Panc1 (cell line): ENCODE results near the gene NFKBIB. TPM values are rescaled to one million over a fixed set of nuclear protein-coding genes. Genes with fewer than 3 reads are reported as not detected.

Experiments used
- ATAC-seq: fragments of 200-7000 bp; cut with Tn5 transposase; 2 replicates; pipeline ENCODE4 v1.9.1; 2020; ENCODE audit warnings: mild to moderate bottlenecking, moderate library complexity
- BruUV-seq: library from RNA; stranded (reverse); fragments of 400-500 nt; replicated peaks from 2 replicates; lab custom pipeline; 2021; lab: Mats Ljungman, UMichigan
- CTCF ChIA-PET: fragments of 300-600 bp; sonication (Branson Sonifier 250); formaldehyde crosslinking; loops from one replicate; lab custom pipeline; 2022; ENCODE audit warnings: antibody characterized with exemption; lab: Charles Lee
- POLR2A ChIA-PET: fragments of 300-600 bp; sonication (Branson Sonifier 250); formaldehyde crosslinking; loops from one replicate; lab custom pipeline; 2022; ENCODE audit warnings: antibody characterized with exemption; lab: Charles Lee
- DNase-seq: peaks from one replicate; pipeline ENCODE4 v3.0.0-alpha.2; 2010; ENCODE audit warnings: low read depth, low spot score
- H3K27ac ChIP-seq: 2 replicates; pipeline ENCODE4 v1.5.1; 2011; ENCODE audit warnings: mild to moderate bottlenecking, low read length, inconsistent platforms
- H3K27me3 ChIP-seq: fragments of 200-500 bp; sonication (Bioruptor generic); 2 replicates; pipeline ENCODE4 v1.6.0; 2014; ENCODE audit warnings: low read length, inconsistent platforms; ENCODE audit not compliant: control insufficient read depth, insufficient read depth
- H3K36me3 ChIP-seq: fragments of 200-500 bp; sonication (Bioruptor generic); 2 replicates; pipeline ENCODE4 v1.5.1; 2014; ENCODE audit warnings: inconsistent platforms, mild to moderate bottlenecking, low read length, moderate library complexity; ENCODE audit not compliant: control insufficient read depth, insufficient read depth
- H3K4me1 ChIP-seq: 2 replicates; pipeline ENCODE4 v1.5.1; 2011; ENCODE audit warnings: inconsistent platforms, mild to moderate bottlenecking, low read length, moderate library complexity; ENCODE audit not compliant: control insufficient read depth, insufficient read depth
- H3K4me3 ChIP-seq, 2 experiments: 2 replicates each; pipeline ENCODE4 v1.5.1; 2011 to 2012; ENCODE audit warnings: low read depth in 2 of 2, low read length in 2 of 2, mild to moderate bottlenecking in 2 of 2, inconsistent platforms in 1 of 2, moderate library complexity in 1 of 2
- H3K9me3 ChIP-seq: fragments of 200-500 bp; sonication (Bioruptor generic); 2 replicates; pipeline ENCODE4 v1.5.1; 2014; ENCODE audit warnings: low read depth, mild to moderate bottlenecking, inconsistent platforms, low read length, moderate library complexity; ENCODE audit not compliant: control insufficient read depth, insufficient read depth
- CTCF ChIP-seq: fragments of 450-650 bp; IDR thresholded peaks from 2 replicates; pipeline ENCODE4 v1.5.1; 2017; ENCODE audit warnings: mild to moderate bottlenecking
- POLR2AphosphoS5 ChIP-seq: IDR thresholded peaks from 2 replicates; pipeline ENCODE4 v1.6.1; 2012; ENCODE audit warnings: mild to moderate bottlenecking, low read depth, low read length, moderate library complexity
- REST ChIP-seq, 2 experiments: IDR thresholded peaks; 2 replicates each; pipeline ENCODE4 v1.6.1; 2011 to 2012; ENCODE audit warnings: low read depth in 2 of 2, control low read depth in 1 of 2, low read length in 1 of 2, mild to moderate bottlenecking in 1 of 2, moderate library complexity in 1 of 2; ENCODE audit not compliant: insufficient read depth in 1 of 2
- SIN3A ChIP-seq: IDR thresholded peaks from 2 replicates; pipeline ENCODE4 v1.6.1; 2012; ENCODE audit warnings: low read depth, mild to moderate bottlenecking, low read length, moderate library complexity, borderline replicate concordance; ENCODE audit not compliant: insufficient read depth
- TCF7L2 ChIP-seq: IDR thresholded peaks from 2 replicates; pipeline ENCODE4 v1.6.1; 2011; ENCODE audit warnings: mild to moderate bottlenecking, low read depth, low read length, inconsistent platforms
- in situ Hi-C: cut with HindIII; loops from 2 replicates; pipeline ENCODE4 v1.10.0; 2016; ENCODE audit warnings: low sequenced_read_pairs, low pct_unique_long_range_greater_than_20kb
- intact Hi-C: fragments of 100-400 bp; cut with micrococcal nuclease; formaldehyde crosslinking; loops from one replicate; pipeline ENCODE4 v1.10.0; 2022; ENCODE audit not compliant: unreplicated experiment
- total RNA-seq: library from RNA; stranded (reverse); gene quantifications from one replicate; pipeline ENCODE4 v1.2.1, GENCODE V29; 2021; ENCODE audit not compliant: unreplicated experiment

NFKBIB gene
- total RNA-seq, 1 experiment from 2014 or later = 185 TPM

GRCh38 chr19:38862321-38863059, 37.3 kb upstream of the NFKBIB start:
- BruUV-seq = no TSS peak
- peak; percentile 39 for ATAC-seq
- CTCF ChIA-PET = no interaction called here

GRCh38 chr19:38867171-38867780, 32.5 kb upstream of the NFKBIB start:
- Histone ChIP-seq H3K9me3 (no peaks in the 10 kb centered on the region), H3K36me3 (no peaks in the 10 kb centered on the region), H3K27me3 (no peaks in the 10 kb centered on the region), H3K4me3 (no peak overlapping the region), H3K27ac (peak overlapping the region; percentile 2; the same call in 1 of the 2 replicates), H3K4me1 (peaks cover 8% of the 10 kb centered on the region)
- no TSS peak for BruUV-seq
- ATAC-seq (no peak), DNase-seq (no peak)
- intact Hi-C loops = no loop called here
- ChIA-PET POLR2A (interaction anchor here (0.6 to 1.0 kb wide), 5 partner anchors 18 to 798 kb away, joined by 3 to 4 read pairs (median 4); partner anchors contain the start of gene HNRNPL), CTCF (interaction anchor here (0.6 to 1.1 kb wide), 4 partner anchors 9 to 46 kb away, joined by 3 to 9 read pairs (median 4); no protein-coding TSS in a partner anchor)
- in situ Hi-C loops = no loop called here
- TF ChIP-seq REST (IDR thresholded peaks at IDR 0.05; ENCODE audit: insufficient read depth in 1 of 2, low read depth in 2 of 2, low read length in 1 of 2) (no peak), POLR2AphosphoS5 (no peak), SIN3A (no peak), CTCF (no peak), TCF7L2 (no peak)

More at GRCh38 chr19:38862321-38863059, 37.3 kb upstream of the NFKBIB start:
- Histone ChIP-seq H3K27ac (no peak overlapping the region), H3K4me1 (peaks cover 17% of the 10 kb centered on the region), H3K36me3 (no peaks in the 10 kb centered on the region), H3K4me3 (no peak overlapping the region), H3K27me3 (no peaks in the 10 kb centered on the region), H3K9me3 (no peaks in the 10 kb centered on the region)
- POLR2A ChIA-PET = interaction anchor here (0.7 kb wide), 1 partner anchor 43 kb away, joined by 4 read pairs; no protein-coding TSS in a partner anchor
- intact Hi-C loops = no loop called here
- in situ Hi-C loops = no loop called here
- TF ChIP-seq SIN3A (no peak), TCF7L2 (no peak), POLR2AphosphoS5 (no peak), CTCF (no peak)
- DNase-seq = no peak
